ENCODE results near the gene HNRNPUL2.
"Not testable (repeated sequence)": the region's sequence is repeated elsewhere in the genome, so short reads cannot be mapped to it uniquely, and the experiment has no call there.

Gene HNRNPUL2

DNA sequence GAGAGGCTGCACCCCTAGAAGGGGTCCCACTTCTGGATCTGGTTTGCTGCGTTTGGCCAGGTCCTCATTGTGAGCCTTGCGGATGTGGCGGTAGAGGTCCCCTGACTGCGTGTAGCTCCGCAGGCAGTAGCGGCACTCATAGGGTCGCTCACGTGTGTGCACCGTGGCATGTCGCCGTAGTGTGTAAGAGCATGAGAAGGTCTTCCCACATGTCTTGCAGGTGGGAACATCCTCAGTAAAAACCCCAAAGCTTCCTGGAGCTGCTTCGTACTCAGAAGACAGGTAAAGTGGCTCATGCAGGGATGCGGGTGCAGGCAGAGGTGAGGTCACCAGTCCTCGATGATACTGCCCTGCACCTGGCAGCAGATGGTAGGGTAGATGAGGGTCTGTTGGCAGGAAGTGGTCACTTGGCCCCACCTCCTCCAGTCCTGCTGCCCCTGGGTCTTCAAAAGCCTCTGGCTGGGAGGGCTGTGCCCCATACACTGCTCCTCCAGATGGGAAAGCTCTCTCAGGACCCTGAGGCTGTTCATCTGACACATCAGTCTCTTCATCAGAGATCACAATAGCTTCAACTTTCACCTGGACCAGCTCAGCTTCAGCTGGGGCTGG lies 25.0 kb upstream of the HNRNPUL2 start:
- no peak for DNase-seq (ENCODE audit: low read depth in 1 of 2, low spot score in 1 of 2)
- TF ChIP-seq JUND (IDR thresholded peaks at IDR 0.05; ENCODE audit: low read depth), result no peak
- in situ Hi-C loops (cut with HindIII; ENCODE audit: low pct_unique_long_range_greater_than_20kb, low sequenced_read_pairs), result no loop called here

DNA sequence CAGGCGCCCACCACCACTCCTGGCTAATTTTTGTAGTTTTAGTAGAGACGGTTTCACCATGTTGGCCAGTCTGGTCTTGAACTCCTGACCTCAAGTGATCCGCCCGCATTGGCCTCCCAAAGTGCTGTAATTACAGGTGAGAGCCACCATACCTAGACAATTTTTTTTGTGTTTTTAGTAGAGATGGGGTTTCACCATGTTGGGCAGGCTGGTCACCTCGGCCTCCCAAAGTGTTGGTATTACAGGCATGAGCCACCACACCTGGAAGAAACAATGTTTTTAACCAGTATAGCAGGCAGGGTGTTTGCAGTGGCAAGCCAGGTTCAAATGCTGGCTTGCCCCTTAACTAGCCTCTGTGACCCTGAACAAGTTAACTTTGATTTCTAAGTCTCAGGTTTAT lies 22.7 kb upstream of the HNRNPUL2 start:
- DNase-seq (ENCODE audit: low read depth in 1 of 2, low spot score in 1 of 2), result not testable (repeated sequence)

DNA sequence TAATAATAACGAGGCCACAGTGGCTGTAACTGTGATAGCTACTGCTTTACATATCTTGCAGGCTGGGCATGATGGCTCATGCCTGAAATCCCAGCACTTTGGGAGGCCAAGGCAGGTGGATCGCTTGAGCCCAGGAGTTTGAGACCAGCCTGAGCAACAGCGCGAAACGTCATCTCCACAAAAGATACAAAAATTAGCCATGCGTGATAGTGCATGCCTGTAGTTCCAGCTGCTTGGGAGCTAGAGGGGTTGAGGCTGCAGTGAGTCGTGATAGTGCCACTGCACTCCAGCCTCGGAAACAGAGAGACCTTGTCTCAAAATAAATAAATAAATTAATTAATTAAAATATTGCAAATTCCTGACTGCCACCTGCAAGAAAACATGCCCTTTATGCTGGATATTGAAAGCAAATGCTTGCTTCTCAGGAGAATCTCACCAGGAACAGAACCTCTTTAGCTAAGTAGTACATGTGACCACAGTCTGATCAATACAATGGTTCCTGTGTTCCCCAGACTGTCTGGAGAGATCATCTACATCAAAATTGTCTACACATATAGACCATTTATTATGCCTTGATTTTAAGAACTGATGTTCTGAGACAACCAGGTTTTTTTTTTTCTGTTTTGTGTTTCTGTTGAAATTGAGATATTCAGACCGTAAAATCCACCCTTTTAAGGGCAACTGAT lies 20.4 kb upstream of the HNRNPUL2 start:
- TF ChIP-seq JUND (IDR thresholded peaks at IDR 0.05; ENCODE audit: low read depth), result no peak
- in situ Hi-C loops (cut with HindIII; ENCODE audit: low pct_unique_long_range_greater_than_20kb, low sequenced_read_pairs), result no loop called here
- DNase-seq (ENCODE audit: low read depth in 1 of 2, low spot score in 1 of 2), result no peak

More for the DNA sequence above, 22.7 kb upstream of the HNRNPUL2 start:
- in situ Hi-C loops (cut with HindIII; ENCODE audit: low pct_unique_long_range_greater_than_20kb, low sequenced_read_pairs), result not testable (repeated sequence)

DNA sequence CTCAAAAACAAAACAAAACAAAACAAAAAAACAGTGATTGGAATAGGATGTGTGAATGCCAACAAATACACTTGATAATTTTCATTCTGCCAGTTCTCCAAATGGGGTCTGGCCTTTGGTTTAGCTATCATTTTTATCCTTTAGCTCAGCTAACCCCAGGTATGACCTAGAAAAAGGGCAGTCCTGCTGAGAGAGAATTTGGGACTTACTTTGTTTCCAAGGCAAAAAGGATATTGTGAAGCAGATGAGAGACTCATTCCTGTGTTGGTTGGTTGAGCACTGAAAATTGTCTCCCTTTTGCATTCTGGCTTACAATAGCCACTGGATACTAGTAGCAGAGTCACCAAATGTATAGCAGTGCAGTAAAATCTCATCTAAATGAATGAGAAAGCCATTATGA lies 9.9 kb upstream of the HNRNPUL2 start:
- in situ Hi-C loops (cut with HindIII; ENCODE audit: low pct_unique_long_range_greater_than_20kb, low sequenced_read_pairs), result no loop called here
- TF ChIP-seq JUND (IDR thresholded peaks at IDR 0.05; ENCODE audit: low read depth), result no peak
- DNase-seq (ENCODE audit: low read depth in 1 of 2, low spot score in 1 of 2), result no peak

DNA sequence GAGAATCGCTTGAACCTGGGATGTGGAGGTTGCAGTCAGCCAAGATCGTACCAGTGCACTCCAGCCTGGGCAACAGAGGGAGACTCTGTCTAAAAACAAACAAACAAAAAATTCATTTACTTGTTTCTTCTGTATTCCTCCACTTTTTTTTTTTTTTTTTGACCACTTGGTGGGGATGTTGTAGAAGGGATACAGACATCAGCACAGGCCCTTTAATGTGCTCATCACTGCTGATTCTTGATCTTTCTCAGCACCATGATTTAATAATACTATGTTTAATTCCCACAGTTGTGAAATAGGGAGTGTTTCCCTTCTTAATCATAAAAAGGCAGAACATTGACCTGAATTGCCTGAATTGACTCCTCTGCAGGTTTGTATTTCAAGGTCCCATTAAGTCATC lies 5.6 kb upstream of the HNRNPUL2 start:
- peak in 1 of 2 experiments; percentile 60 for DNase-seq (ENCODE audit: low read depth in 1 of 2, low spot score in 1 of 2)
- in situ Hi-C loops (cut with HindIII; ENCODE audit: low pct_unique_long_range_greater_than_20kb, low sequenced_read_pairs), result no loop called here

DNA sequence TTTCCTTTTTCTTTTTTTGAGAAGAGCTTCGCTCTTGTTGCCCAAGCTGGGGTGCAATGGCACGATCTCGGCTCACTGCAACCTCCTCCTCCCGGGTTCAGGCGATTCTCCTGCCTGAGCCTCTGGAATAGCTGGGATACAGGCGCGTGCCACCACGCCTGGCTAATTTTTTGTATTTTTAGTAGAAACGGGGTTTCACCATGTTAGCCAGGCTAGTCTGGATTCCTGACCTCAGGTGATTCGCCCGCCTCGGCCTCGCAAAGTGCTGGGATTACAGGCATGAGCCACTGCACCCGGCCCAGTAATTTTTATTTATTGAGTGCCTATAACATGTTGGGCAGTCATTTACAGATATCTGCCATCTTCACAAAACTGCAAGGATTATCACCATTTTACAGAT lies 2.8 kb upstream of the HNRNPUL2 start:
- DNase-seq (ENCODE audit: low read depth in 1 of 2, low spot score in 1 of 2); in situ Hi-C loops (cut with HindIII; ENCODE audit: low pct_unique_long_range_greater_than_20kb, low sequenced_read_pairs): not testable (repeated sequence)

More for the DNA sequence above, 5.6 kb upstream of the HNRNPUL2 start:
- TF ChIP-seq JUND (IDR thresholded peaks at IDR 0.05; ENCODE audit: low read depth), result no peak

DNA sequence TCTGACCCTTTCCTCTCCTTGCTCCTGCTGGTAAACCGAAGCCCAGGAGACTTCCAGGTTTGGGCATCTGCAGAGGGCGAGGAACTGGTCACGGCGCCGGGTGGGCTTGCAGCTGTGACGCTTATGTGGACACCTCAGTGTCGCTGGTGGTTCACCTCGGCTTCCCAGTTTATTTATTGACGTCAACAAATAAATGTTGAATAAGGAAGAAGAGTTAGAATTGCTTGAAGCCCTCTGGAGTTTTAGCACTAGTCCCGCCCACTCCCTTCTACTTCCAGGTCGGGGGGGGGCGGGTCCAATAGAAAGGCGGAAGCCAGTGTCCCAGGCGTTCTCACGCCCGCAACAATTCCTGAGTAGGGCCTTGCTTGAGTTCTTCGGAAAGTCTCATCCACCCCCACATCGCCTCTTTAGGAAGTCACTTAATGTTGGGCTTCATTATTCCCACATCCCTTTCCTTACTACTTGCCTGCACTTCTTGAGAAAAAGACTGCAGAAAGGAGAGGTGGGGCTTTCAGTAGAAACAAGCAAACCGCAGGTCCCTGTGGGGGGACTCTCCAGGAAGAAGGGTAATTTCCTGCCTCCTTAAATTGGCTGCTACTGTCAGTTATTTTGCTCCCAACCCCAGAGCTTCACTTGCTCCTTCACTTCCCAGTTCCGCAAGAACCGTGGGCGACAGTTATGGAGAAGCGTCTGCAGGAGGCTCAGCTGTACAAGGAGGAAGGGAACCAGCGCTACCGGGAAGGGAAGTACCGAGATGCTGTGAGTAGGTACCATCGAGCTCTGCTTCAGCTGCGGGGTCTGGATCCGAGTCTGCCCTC lies 1.1 kb upstream of the HNRNPUL2 start, which contains the start of gene TTC9C:
Gene TTC9C (plus strand): TSS at position 316 of the 818 bp plus-strand sequence. CDS start 363 bp downstream, at position 679.
- in situ Hi-C loops (cut with HindIII; ENCODE audit: low pct_unique_long_range_greater_than_20kb, low sequenced_read_pairs), result no loop called here
- no peak for TF ChIP-seq JUND (IDR thresholded peaks at IDR 0.05; ENCODE audit: low read depth)
- DNase-seq (ENCODE audit: low read depth in 1 of 2, low spot score in 1 of 2), result peak; percentile 69 to 94

DNA sequence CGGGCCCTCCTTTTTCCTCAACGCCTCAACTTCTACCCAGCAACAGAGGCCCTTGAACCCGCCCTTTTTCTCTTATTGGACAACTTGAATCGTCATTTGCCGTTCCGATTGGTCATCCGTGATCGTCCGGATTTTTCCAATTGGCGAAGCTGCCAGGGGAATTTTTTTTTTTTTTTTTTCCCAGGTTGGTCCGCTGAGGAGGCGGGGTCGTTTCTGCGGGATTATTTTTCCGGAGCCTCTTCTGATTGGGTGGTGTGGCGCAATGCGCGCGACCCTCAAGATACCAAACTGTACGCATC lies 564 bp upstream of the HNRNPUL2 start:
- in situ Hi-C loops (cut with HindIII; ENCODE audit: low pct_unique_long_range_greater_than_20kb, low sequenced_read_pairs), result no loop called here
- TF ChIP-seq JUND (IDR thresholded peaks at IDR 0.05; ENCODE audit: low read depth), result no peak
- DNase-seq (ENCODE audit: low read depth in 1 of 2, low spot score in 1 of 2), result peak; percentile 95 to 100

DNA sequence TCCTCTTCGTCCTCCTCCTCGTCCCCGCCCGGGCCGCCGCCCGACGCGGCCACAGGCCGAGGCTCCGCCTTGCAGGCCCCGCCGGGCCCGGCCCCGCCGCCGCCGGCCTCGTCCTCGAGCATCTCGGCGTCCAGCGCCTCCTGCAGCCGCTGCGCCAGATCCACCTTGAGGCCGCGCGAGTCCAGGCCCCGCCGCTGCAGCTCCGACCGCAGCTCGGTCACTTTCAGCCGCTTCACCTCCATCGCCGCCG lies 417 bp downstream of the HNRNPUL2 start:
- TF ChIP-seq JUND (IDR thresholded peaks at IDR 0.05; ENCODE audit: low read depth), result no peak
- DNase-seq (ENCODE audit: low read depth in 1 of 2, low spot score in 1 of 2), result peak in 1 of 2 experiments; percentile 51

DNA sequence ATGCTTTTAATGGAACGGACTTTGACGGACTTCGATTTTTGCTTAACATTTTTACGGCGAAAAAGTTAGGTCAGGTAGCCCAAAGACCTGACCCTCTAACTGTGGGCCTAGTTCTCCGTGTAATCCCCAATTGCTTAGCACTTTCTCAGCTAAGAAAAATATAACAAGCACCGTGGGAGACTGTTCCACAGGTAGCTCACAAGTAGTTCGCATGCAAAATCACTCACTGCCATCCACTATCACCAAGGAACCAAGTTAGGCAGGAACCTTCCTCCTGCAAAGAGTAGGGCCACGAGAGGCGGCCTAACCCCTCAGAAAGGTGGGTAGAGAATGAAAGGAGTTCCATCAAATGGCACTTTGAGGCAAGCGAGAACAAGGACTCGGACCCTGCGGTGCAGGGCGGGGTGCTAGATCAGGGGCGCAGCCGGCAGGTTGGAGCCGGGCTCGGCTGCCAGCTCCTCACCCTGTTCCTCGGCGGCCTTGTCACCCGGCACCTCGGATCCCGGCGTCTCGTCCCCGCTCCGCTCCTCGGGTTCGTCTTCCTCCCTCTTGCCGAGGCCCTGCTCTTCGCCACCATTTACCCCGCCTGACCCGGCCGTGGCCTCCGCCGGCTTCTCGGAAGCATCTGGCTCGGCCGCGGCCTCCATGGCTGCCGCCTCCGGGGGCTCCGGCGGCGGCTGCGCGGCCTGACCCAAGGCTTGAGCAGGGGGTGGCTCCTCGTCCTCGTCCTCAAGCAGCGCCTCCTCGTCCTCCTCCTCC lies 922 bp downstream of the HNRNPUL2 start:
- in situ Hi-C loops (cut with HindIII; ENCODE audit: low pct_unique_long_range_greater_than_20kb, low sequenced_read_pairs), result no loop called here
- TF ChIP-seq JUND (IDR thresholded peaks at IDR 0.05; ENCODE audit: low read depth), result no peak

More for the DNA sequence above, 417 bp downstream of the HNRNPUL2 start:
- in situ Hi-C loops (cut with HindIII; ENCODE audit: low pct_unique_long_range_greater_than_20kb, low sequenced_read_pairs), result no loop called here

DNA sequence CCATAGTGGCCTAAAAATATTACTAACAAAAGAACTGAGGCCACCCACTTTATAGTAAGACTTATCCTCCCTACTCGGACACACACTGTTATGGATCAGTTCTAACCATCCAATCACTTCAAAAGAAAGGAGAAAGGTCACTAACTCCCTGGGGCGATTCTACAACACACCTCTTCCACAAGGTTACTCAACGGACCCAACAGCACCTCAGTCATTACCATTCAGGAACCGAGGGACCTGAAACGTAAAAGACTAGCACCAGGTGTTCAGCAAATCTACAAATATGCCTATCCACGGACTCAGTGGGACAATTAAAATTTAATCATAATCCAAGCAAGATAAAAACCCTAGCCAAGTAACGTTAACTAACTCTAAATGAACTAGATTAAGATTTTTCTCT lies 1.6 kb downstream of the HNRNPUL2 start:
- no peak for TF ChIP-seq JUND (IDR thresholded peaks at IDR 0.05; ENCODE audit: low read depth)
- DNase-seq (ENCODE audit: low read depth in 1 of 2, low spot score in 1 of 2), result peak in 1 of 2 experiments; percentile 49
- in situ Hi-C loops (cut with HindIII; ENCODE audit: low pct_unique_long_range_greater_than_20kb, low sequenced_read_pairs), result no loop called here

More for the DNA sequence above, 922 bp downstream of the HNRNPUL2 start:
- no peak for DNase-seq (ENCODE audit: low read depth in 1 of 2, low spot score in 1 of 2)

DNA sequence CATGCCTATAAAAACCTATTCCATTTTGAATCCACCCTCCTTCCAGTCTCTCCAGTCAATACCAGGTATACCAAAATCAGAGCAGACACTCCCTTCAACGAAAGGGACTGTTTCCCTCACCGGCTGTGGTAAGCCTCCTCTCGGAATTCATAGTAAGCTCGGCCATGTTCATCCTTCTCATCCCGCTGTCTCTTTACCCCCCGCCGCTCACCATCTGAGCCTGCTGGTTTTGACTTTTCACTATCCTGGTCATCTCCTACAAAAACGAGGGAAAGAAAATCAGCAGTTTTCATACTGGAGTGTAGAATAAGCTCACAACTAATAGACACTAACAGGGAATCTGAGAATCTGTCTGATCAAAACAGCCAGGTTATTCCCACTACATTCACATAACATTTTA lies 3.1 kb downstream of the HNRNPUL2 start:
- DNase-seq (ENCODE audit: low read depth in 1 of 2, low spot score in 1 of 2), result no peak
- in situ Hi-C loops (cut with HindIII; ENCODE audit: low pct_unique_long_range_greater_than_20kb, low sequenced_read_pairs), result no loop called here
- no peak for TF ChIP-seq JUND (IDR thresholded peaks at IDR 0.05; ENCODE audit: low read depth)

DNA sequence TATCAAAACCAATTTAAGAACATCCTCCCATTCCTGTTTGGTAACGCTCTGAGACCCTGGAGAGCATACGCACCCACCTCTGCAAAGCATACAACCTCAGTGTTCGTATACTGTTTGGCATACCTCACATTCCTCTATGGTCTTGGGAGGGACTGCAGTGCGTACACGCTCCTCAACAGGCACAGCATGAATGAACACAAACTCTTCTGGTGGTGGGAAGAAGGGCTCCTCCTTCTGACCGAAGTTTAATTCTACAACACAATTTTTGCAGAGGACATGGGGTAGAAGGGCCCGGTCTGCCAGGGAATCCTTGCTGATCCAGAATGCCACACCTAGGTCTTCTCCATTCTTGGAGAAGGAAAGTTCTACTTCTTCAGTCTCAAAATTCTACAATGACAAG lies 5.3 kb downstream of the HNRNPUL2 start:
- TF ChIP-seq JUND (IDR thresholded peaks at IDR 0.05; ENCODE audit: low read depth), result no peak
- in situ Hi-C loops (cut with HindIII; ENCODE audit: low pct_unique_long_range_greater_than_20kb, low sequenced_read_pairs), result no loop called here
- DNase-seq (ENCODE audit: low read depth in 1 of 2, low spot score in 1 of 2), result peak in 1 of 2 experiments; percentile 59
